Measurements from ENCODE around the gene NFKBIA. TPM values are rescaled to one million over a fixed set of nuclear protein-coding genes. Genes with fewer than 3 reads are reported as not detected.

Gene NFKBIA
- total RNA-seq = 87.4 and 104 TPM in 2 replicates

DNA sequence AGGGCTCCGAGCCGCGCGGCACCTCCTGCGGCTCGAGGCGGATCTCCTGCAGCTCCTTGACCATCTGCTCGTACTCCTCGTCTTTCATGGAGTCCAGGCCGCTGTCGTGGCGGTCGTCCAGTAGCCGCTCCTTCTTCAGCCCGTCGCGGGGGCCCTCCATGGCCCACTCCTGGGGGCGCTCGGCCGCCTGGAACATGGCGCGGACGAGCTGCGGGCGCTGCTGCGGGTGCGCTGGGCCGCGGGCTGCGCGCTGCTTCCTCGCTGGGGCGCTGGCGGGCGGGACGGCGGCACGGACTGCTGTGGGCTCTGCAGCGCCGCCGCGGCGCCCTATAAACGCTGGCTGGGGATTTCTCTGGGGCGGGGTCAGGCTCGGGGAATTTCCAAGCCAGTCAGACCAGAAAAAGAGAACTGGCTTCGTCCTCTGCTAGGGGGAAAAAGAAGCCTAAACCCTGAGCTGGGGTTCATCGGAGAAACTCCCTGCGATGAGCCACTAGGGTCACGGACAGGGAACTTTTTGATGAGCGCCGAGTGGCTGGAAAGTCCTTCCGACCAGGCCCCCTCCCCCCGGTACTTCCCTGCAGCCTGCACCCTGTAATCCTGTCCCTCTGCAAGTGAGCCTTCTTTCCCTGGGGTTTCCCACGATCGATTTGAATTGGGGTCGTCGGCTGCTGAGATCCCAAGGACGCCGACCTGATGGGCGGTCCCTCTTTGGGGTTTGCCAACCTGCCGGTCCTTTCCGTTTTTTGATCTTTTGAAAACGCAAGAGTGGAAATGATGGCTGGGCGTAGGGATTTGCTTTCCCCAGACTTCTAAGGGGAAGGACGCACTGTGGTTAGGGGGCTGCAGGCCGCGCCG is at the start of gene NFKBIA:
Gene NFKBIA (minus strand): TSS at position 301 of the 855 bp plus-strand sequence. CDS start 105 bp downstream, at position 196.

Other genes starting within 250 kb of the NFKBIA start
- gene PSMA6, start 112.4 kb downstream of the NFKBIA start, total RNA-seq = 90.3 and 177 TPM in 2 replicates
- gene INSM2, start 129.4 kb upstream of the NFKBIA start, total RNA-seq = under 0.01 TPM in 1 of 2 replicates, not detected in the other

Data from placental epithelial cell (primary cell).